GM23248 (cell line): Measurements from ENCODE around the gene LTN1.

ENCODE experiments used
- EZH2 ChIP-seq: fragments of 200-600 bp; sonication (generic); IDR thresholded peaks from 2 replicates; pipeline ENCODE4 v1.6.1; 2018; ENCODE audit warnings: antibody characterized with exemption, mild to moderate bottlenecking; ENCODE audit not compliant: insufficient read depth, poor library complexity, severe bottlenecking
- EZH2phosphoT487 ChIP-seq: fragments of 200-600 bp; sonication (generic); IDR thresholded peaks from 2 replicates; pipeline ENCODE4 v1.6.1; 2018; ENCODE audit warnings: antibody characterized with exemption, moderate library complexity, mild to moderate bottlenecking, low read depth; ENCODE audit not compliant: insufficient read depth

GRCh38 chr21:28904961-28905435 lies 87.7 kb downstream of the LTN1 start:
- TF ChIP-seq EZH2 (no peak), EZH2phosphoT487 (no peak)
